Measurements from ENCODE around the gene RIMS1.

Gene RIMS1

DNA sequence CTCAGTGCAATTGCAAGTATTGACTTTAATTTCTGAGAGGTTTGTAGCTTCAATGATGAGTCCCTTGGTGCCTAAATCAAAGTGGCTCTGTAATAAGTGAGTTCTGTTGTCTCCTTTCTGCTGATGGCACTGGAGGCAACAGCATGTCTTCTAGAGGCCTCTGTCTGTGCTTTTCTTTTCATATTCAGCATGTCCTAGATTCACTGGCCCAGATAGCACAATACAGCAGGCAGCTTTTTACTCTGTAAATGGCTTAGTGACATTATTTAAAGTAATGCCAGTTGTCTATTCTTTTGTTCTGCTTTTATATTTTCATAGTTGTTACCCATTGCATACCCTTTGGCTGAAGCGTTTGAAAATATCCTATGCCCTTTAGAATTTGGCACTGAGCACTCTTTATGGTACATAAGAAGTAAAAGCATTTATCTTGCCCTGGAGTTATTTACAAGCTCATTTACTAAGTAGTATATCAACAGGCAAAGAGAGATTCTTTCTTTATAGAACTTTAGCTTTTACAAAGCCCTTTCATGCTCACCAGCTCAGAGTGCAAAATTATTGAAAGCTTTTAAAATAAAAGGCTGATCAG is 464.0 kb downstream of the RIMS1 start:
- no peak for DNase-seq

DNA sequence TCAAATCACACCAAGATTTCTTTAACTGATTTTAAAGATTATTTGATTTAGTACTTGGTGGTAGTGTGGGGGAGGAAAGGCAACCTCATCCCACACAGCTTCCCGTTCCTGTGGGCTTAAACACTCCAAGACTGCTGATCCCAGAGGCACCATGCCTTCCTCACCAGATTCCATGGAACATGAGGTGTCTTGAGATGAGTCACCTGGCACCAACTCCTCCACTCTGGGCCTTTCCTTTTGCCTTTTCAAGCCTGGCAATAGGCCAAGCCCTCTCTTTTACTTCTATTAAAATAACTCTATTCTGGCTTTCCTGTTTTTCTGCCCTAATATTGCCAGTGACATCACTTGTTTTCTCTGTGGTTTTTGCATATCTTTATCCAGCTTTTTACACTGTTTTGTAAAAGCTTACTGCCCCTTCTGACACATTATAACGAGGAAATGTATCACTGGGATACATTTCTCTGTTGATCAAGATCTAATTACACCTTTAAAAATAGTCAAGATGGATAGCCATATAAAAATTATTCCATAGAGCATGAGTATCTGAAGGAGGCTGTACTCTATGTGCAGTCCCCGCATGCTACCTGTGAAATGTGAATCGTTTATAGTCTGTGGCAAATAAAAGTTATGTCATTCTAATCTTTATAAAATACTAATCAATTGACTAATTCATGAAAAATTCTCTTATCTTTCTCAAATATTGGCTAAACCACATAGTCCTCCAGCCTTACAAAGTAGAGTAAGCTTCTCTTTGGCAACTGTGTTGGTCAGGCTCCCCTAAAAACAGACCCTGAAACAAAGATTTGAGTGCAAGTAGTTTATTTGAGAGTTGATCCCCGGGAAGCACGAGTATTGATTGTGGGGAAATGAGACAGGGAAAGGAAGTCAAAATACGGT is 477.7 kb downstream of the RIMS1 start:
- DNase-seq: peak; percentile 71

DNA sequence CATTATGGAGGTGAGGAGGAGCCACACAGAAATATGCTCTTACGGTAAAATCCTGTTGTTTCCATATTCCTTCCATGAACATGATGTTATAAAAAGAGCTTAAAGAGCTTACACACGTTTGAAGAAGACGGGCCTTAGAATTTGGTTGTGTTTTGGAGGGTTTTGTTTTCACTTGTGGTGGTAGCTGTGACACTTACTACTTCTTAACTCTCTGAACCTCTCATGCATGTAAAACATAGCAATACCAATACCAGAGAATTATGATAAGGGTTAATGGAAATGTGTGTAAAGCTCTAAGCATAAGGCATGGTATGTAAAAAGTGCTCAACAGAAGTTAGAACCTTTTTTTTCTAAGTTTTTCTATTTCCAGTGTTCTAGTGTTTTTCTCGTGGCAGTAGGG is 479.4 kb downstream of the RIMS1 start:
- DNase-seq: no peak

DNA sequence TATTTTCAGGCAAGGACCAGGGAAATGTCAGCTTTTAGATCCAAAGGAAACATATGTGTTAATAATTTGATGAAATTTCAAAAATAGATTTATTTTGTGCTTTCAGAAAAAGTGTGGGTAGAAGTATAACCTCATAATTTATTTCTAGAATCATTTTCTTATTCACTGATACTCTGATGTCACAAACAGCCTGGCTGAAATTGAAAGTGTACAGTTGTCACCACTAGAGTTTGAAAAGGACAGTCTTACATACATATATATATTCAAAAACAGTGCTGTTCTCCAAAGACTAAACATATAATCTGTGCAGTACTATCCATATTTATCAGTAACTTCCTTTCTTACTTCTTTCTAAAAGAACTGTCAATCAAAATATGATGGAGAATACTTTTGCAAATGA is 481.1 kb downstream of the RIMS1 start:
- no peak for DNase-seq

DNA sequence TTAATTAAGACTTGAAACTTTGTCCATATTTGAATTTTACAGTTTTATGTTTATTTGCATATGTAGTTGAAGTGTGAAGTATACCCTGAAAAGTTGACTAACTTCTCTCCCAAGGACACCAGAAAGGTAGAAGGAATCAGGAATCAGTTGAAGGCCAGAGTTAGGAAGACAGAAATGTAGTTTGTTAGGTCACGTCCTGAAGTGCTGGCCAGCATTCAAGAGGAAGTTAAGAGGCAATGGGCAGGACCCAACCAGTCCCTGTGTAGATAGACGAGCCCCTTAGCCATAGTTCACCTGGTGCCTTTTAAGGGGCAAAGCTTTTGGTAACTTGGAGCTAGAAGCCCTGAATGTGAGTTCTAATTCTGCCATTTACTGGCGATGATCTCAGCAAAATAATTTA is 485.1 kb downstream of the RIMS1 start:
- DNase-seq: no peak

DNA sequence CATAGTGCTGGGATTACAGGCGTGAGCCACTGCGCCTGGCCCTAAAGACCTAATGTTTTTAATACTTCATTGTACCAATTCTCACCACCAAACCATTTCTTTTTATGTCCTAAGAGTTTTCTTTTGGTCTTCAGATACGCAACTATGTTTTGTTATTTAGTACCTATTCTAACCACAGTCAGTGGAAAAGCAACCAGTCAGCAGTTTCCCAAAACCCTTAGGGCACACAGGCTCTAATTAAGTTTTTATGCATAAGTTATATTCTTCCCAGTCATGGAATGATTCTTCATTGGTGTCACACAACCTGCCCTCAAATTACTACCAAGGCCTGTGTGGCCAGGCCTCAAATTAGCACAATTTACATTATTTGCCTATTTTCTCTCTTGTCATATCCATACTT is 487.8 kb downstream of the RIMS1 start:
- DNase-seq: no peak

DNA sequence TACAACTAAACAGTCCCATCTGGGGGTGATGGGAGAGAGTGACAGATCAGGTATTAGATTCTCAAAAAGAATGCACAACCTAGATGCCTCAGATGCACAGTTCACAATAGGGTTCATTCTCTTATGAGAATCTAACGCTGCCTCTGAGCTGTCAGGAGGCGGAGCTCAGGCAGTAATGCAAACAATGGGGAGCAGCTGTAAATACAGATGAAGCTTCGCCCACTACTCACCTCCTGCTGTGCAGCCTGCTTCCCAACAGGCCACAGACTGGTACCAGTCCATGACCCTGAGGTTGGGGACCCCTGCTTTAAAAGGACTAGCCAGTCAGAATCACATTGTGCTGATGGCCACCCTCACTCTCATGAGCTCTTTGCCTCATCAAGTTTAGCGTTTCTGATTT is 488.5 kb downstream of the RIMS1 start:
- no peak for DNase-seq

DNA sequence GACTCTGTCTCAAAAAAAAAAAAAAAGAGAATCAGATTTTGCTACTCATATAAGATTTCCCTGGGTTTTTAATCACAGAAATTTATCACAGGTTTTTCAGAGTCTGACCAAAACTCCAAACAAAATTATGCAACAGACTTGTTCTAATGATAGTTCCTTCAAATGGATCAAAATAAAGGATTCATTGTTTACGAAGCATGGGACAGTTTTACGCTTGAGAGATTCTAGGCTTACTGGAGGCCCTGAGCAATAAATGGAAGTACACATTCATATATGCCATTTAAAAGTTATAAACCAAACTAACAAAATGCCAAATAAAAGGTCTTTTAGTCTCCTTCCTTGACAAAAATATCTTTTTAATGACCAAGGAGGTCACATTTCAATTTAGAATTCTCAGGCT is 490.4 kb downstream of the RIMS1 start:
- DNase-seq: no peak

DNA sequence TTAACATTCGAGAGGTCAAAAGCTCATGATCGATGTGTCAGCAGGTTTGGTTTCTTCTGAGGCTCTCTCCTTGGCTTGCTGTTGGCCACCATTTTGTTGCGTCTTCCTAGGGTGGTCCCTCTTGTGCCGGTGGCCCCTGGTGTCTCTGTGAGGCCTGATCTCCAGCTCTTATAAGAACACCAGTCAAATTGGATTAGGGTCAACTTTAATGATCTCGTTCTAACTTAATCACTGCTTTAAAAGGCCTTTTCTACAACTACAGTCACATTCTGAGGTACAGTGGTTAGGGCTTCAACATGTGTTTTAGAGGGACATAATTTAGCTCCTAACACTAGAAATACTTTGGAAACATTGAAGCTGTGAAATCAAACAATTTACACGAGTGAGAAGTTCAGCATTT is 494.7 kb downstream of the RIMS1 start:
- DNase-seq: no peak

DNA sequence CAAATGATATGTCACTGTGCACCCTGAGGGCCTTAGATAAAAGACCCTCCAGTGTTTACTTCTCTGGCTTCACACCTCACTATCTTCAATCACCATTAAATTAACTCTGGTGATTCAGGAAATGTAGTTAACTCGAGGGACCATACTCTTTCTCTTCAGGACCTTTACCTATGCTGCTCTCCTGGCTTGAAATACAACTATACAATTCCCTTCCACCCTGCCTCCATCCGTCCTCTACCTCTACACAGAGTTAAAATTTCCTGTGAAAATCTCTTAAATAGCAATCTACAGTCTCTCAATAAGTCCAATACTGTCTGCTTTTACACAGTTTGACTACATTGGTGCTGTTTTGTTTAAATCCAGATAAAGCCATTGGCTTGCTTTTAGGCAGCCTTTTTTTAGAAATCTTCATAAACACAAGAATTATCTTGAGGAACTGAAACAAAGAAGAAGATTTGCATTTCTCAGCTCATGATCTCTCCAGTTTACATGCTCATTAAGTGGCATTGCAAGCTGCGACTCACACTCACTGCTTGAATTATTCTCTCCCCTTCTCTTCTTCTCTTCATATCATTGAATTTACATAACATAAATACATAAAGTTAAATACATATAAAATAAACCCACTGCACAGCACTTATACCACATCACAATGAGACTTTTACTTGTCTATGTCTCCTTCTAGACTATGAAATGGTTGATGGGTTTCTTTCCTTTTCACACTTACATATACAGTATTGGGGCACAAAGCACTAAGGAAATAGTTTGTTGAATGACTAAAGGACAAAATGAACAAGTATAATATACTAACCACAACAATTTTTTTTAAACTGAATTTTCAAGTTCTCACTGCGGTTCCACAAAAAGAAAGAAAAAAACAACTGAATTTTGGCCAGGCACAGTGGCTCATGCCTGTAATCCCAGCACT is 496.5 kb downstream of the RIMS1 start:
- no peak for DNase-seq

DNA sequence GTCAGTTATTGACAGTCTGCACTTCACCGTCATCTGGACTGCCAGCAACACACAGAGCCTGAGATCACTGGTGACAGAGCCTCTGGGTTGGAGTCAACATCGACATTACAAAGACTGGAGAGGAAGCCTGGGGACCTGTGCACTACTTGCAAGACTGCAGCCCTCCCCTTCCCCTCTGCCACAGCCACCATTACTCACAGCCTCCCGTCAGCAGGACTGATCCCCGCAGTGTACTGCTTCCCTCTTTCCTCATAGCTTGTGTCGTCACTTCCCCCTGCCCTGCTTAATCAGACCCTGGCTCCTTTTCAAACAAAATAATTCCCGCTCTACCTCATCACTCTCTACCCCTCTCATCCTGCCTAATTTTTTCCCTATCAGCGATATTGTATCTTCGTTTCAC is 500.0 kb downstream of the RIMS1 start:
- no peak for DNase-seq

DNA sequence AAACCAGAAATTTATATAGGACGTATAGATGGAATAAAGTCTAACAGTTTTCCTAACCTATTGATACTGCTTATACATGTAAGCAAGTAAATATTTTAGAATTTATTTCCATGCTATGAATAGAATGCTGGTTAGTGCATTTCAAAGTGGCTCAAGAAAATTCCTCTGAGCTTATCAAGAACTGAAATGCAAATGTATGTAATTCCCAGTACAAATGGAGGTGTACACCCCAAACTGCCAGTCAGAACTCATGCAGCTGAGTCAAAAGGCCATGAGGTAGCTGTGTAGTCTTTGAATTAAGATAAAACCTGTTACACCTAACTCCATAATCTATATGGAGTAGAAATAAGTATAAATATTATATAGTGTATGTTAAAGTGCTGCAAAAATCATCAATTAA is 503.3 kb downstream of the RIMS1 start:
- no peak for DNase-seq

DNA sequence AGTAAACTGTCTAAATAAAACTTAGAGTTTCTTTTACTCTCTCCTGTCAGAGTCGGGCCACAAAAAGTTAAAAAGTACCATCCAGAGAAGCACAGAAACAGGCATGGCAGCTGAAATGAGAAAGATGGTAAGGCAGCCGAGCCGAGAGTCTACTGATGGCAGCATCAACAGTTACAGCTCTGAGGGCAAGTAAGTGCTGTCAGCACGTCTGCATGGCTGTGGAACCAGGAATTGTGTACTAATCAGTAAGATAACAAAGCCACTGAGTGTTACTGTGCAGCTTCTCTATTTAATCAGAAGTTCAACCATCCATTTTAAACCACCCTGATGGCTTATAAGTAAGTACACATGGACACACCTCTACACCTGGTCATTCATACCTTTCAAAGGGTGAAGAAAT is 504.2 kb downstream of the RIMS1 start:
- DNase-seq: no peak

DNA sequence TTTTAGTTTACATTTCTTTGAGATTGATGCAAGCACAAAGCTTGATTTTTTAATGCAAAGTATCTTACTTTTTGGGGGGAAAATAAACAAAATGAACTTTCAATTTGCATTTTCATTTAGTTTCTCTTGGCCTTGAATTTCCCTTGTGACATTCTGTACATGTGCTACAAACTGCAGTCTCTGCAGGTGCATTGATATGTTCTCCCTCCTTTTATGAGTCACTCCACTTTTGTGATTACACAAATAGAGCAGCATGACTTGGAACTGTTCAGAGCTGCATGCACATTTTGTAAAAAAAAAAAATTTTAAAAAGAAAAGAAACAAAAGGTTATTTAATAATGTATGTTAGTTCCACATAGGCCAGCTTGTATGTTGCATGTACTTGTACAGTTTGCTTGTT is 515.5 kb downstream of the RIMS1 start:
- DNase-seq: no peak

DNA sequence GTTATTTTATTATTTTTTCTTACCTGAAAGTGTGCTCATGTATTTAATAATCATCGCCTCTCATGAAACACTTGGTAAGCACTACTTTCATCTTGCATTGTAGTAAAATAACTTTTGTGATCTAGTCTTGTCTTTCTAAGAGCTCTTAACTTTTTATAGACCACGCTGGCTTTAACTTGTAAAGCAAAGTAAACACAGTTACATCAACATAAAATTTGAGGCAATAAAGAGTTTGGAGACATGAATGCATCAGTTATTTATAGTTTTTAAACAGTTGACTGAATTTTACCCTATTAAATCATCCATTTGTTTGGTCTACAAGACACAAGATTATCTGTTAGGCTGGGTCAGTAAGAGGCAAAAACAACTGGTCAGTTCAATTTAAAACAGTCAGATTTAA is 517.1 kb downstream of the RIMS1 start:
- no peak for DNase-seq

DNA sequence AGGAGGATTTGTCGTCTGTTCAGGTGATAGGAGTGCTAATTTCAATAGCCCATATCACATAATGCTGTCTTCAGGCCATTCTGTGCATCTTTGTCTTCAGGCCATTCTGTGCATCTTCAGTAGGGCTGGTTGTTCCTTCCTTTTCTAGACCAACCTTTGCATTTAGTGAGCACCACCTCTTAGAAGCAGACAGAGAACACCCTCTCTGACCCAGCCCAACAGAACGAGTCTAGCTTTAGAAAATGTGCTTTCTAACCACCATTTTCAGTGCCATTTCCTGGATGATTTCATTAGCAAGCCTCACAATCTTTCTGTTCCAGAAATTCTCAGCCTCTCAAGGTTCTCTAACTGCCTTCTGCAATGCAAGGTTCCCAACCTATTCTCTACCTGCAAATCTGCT is 520.2 kb downstream of the RIMS1 start:
- no peak for DNase-seq

DNA sequence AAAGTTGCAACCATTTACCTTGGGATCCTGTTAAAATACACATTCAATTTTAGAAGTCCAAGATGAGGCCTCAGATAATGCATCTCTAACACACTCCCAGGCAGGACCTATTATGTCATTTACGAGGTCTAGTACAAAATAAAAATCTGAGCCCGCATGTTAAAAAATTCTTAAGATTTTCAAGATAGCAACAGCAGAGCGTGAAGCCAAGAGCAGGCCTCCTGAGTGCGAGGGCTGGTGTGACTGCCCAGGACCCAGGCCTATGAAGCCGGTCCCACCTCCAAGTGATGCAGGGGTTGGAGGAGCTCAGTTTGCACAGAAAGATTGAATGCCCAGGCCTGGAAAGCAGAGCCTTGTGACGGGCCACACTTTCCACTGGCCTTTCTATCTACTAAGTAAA is 524.4 kb downstream of the RIMS1 start:
- no peak for DNase-seq

DNA sequence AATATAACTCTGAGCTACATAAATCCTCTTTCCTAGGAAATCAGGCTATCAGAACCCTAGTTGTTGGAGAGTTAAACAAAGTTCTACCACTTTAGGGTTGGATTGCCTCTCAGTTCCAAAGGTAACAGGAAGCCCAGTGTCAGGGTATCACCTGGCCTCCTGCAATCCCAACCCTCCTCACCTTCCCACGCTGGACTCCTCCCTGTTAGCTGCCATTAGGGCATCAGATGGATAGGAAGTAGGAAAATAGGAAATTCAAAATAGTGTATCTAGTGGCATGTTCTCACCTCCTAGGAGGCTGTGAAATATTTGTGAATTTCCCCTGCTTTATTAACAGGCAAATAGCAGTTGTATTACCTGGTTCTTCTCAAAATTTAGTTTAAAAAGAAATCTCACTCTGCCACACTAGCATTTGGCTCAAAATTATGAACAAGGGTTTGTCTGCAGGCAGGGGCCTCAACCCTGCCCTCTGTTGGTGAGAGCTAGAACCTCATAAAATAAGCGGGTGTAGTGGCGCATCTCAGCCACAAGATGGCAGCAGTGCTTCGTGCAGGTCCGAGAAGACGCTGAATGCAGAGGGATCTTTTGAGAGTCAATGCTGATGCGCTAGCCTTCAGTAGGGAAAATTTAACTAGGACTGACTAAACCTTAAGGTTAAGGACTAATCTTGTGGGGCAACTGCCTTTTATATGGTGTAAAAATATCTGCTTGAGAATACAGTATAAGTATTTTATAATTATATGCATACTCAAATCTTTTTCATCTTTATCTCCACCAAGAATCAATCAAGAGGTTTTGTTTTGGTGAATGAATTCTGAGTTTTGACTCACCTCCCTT is 525.7 kb downstream of the RIMS1 start:
- DNase-seq: peak; percentile 41

DNA sequence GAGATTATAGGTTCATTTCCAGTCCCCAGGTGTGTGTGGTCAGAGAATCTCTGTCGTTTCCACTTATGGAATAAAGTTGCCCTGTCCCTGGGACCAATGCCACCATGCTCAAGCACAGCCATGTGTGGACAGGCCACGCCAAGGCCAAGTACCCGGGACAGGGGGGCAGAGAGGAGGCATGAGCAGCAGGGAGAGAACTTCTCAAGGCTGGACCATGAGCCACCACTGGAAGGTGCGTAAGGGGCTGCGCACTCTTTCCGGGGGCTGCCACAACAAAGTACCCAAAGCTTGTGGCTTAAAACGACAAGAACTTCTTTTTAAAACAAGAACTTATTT is 526.3 kb downstream of the RIMS1 start:
- no peak for DNase-seq

DNA sequence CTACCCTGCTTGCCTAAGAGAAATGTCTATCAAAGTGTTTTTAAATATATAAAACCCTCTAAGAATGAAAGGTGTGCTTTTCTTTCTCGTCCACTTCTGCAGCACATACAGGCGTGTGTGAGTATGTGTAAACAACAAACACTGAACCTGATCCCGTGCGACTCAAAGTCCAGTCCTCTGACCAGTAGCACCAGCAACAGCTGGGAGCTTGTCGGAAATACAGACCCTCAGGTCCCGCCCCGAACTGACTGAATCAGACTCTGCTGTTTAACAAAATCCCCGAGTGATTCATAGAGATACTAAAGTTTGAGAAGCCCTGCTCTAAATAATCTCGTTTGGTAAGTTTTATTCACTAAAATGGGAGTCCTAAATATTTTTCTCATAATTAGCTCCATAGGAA is 527.5 kb downstream of the RIMS1 start:
- DNase-seq: no peak

DNA sequence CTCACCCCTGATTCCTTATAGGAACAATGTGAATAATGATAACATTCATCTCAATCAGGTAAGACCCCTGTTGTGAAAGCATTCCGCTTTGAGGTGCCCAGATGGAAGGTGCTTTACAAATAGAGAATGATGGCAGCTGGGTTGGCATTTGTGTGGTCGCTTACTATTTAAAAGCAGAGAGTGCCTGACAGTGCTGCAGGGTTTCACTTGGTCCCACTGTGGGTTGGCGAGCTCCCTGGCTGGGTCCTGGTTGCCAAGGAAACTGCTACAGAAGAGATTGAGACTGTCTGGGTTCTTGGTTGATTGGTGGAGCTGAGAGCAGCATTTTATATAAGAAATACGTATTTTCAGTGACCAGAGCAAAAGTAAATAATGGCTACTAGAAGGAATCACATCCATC is 528.3 kb downstream of the RIMS1 start:
- DNase-seq: no peak

DNA sequence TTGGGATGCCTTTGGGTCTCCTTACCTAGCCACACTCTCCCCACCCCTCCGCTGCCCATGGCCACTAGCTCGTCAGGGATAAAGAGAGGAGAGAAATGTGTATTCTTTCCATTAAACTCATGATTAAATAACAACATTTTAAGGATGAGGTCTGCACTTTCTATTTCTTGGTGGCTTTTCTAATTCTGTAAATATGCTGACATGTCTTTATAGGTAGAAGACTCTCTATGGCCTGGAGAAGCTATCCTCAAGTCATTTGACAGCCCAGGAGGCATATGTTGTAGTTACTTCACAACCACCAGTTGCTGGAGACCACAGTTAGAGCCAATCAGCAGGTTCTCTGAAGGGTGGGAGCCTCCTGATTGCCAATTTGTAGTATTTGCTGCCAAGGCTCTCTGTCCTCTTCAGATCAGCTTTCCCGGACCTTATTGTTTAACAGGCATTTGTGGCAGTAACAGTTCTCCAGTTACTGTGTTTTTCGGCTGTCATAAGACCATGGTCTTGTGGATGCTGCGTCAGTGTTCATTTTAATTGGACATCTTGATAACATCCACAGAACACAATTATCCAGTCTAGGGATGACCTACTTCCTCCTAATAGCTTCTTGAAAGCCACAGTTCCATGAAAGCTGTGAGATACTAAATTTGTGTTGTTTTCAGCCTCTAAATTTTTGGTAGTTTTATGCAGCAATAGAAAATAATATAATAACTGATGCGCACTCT is 530.6 kb downstream of the RIMS1 start:
- peak; percentile 71 for DNase-seq

All from NCI-H446 treated with DMSO at 0.1 percent for 48 hours (cell line).